ENCODE data around the gene ARHGAP8.

DNA sequence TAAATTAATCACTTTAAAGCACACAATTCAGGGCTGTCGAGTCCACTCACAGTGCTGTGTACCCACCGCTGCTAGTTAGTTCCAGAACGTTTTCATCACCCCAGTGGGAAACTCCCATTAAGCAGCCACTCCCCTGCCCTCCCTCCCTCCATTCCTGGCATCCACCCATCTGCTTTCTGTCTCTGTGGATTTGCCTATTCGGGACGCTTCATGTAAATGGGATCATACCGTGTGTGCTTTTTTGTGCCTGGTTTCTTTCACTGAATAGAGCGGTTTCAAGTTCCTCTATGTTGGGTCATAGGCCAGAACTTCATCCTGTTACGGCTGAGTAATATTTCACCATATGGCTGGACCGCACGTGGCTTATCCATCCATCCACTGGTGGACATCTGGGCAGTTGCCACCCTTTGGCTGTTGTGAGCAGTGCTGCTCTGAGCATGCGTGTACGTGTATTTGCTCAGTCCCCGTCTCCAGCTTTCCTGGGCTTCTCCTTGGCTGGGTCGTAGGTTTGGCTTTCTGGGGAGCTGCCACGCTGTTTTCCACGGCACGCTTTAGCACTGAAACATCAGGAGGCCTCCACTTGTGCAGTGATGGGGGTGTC, 30.1 kb downstream of the ARHGAP8 start:
- TF ChIP-seq, protein P1, sequence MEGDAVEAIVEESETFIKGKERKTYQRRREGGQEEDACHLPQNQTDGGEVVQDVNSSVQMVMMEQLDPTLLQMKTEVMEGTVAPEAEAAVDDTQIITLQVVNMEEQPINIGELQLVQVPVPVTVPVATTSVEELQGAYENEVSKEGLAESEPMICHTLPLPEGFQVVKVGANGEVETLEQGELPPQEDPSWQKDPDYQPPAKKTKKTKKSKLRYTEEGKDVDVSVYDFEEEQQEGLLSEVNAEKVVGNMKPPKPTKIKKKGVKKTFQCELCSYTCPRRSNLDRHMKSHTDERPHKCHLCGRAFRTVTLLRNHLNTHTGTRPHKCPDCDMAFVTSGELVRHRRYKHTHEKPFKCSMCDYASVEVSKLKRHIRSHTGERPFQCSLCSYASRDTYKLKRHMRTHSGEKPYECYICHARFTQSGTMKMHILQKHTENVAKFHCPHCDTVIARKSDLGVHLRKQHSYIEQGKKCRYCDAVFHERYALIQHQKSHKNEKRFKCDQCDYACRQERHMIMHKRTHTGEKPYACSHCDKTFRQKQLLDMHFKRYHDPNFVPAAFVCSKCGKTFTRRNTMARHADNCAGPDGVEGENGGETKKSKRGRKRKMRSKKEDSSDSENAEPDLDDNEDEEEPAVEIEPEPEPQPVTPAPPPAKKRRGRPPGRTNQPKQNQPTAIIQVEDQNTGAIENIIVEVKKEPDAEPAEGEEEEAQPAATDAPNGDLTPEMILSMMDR (IDR thresholded peaks at IDR 0.05; ENCODE audit: low read depth, low read length): no peak
- no peak for TF ChIP-seq MYC (IDR thresholded peaks at IDR 0.05; ENCODE audit: low read depth, low read length)
- TF ChIP-seq POLR2A (IDR thresholded peaks at IDR 0.05; ENCODE audit: extremely low read depth, insufficient read length): no peak
- TF ChIP-seq, protein P2, sequence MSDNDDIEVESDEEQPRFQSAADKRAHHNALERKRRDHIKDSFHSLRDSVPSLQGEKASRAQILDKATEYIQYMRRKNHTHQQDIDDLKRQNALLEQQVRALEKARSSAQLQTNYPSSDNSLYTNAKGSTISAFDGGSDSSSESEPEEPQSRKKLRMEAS (IDR thresholded peaks at IDR 0.05; ENCODE audit: low read depth, low read length): no peak
